ENCODE measurements around the gene AXIN1.

The AXIN1 gene

DNA sequence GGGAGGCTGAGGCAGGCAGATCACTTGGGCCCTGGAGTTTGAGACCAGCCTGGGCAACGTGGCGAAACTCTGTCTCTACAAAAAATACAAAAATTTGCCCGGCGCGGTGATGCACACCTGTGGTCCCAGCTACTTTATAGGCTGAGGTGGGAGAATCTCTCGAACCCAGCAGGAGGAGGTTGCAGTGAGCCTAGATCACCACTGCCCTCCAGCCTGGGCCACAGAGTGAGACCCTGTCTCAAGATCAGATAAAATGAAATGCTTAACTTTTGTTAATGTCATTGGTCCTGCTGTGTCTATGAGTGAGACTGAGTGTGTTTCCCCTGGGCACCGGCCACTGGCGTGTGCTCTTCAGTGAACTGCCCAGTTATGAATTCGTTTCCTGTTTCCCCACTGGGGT lies 107.4 kb downstream of the AXIN1 start:
- TF ChIP-seq CTCF (IDR thresholded peaks at IDR 0.05; ENCODE audit: low read depth, low read length), result no peak
- H3K27me3 ChIP-seq (ENCODE audit: insufficient read depth, low read depth, severe bottlenecking), result no peaks in the 10 kb centered on the region
- no peaks in the 10 kb centered on the region; the same call in 1 of the 2 replicates for H3K36me3 ChIP-seq
- DNase-seq, result no peak
- H3K27ac ChIP-seq, result no peak overlapping the region
- H3K4me3 ChIP-seq (ENCODE audit: low read depth, low read length), result no peak overlapping the region
- no peaks in the 10 kb centered on the region for H3K9me3 ChIP-seq (ENCODE audit: severe bottlenecking)

GRCh38 chr16:243348-243747 lies 109.2 kb downstream of the AXIN1 start:
- DNase-seq, result no peak
- Histone ChIP-seq H3K9me3 (ENCODE audit: severe bottlenecking) (no peaks in the 10 kb centered on the region), H3K27me3 (ENCODE audit: insufficient read depth, low read depth, severe bottlenecking) (no peaks in the 10 kb centered on the region), H3K4me3 (ENCODE audit: low read depth, low read length) (no peak overlapping the region), H3K36me3 (no peaks in the 10 kb centered on the region), H3K27ac (no peak overlapping the region)
- no peak for TF ChIP-seq CTCF (IDR thresholded peaks at IDR 0.05; ENCODE audit: low read depth, low read length)

- H3K27me3 ChIP-seq (ENCODE audit: insufficient read depth, low read depth, severe bottlenecking), result no peaks in the 10 kb centered on the region
- no peak overlapping the region for H3K27ac ChIP-seq
These were observed 110.2 kb downstream of the AXIN1 start for GRCh38 chr16:242281-242680.

DNA sequence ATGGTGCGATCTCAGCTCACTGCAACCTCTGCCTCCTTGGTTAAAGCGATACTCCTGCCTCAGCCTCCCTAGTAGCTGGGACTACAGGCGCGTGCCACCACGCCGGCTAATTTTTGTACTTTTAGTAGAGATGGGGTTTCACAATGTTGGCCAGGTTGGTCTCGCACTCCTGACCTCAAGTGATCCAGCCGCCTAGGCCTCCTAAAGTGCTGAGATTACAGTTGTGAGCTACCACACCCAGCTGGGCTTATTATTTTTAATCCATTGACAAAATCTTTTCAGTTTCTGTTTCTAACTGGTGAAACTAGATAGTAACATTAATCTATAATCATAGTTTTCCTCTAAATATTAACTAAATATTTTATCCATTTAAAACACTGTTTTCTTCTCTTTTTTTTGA lies 112.0 kb downstream of the AXIN1 start:
- Histone ChIP-seq H3K9me3 (ENCODE audit: severe bottlenecking) (no peaks in the 10 kb centered on the region), H3K27me3 (ENCODE audit: insufficient read depth, low read depth, severe bottlenecking) (no peaks in the 10 kb centered on the region), H3K4me3 (ENCODE audit: low read depth, low read length) (no peak overlapping the region), H3K36me3 (no peaks in the 10 kb centered on the region), H3K27ac (no peak overlapping the region)
- TF ChIP-seq CTCF (IDR thresholded peaks at IDR 0.05; ENCODE audit: low read depth, low read length), result no peak
- no peak for DNase-seq

More at GRCh38 chr16:242281-242680, 110.2 kb downstream of the AXIN1 start:
- Histone ChIP-seq H3K36me3 (no peaks in the 10 kb centered on the region), H3K4me3 (ENCODE audit: low read depth, low read length) (no peak overlapping the region), H3K9me3 (ENCODE audit: severe bottlenecking) (no peaks in the 10 kb centered on the region)
- no peak for DNase-seq
- no peak for TF ChIP-seq CTCF (IDR thresholded peaks at IDR 0.05; ENCODE audit: low read depth, low read length)

DNA sequence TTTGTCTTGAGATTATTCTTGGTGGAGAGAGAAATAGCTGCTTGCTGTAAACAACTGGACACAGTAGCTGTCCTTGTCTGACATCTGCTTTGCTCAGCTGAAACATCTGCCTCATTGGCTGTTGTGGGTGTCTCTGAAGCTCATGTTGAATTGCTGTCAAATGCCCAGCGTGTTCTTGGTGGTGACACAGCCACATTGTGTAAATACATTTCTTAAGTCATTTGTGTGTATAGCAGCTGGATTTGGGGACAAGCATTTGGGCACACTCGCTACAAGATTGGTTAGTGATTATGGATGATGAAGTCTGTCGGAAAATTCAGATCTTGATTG lies 112.6 kb downstream of the AXIN1 start:
- Histone ChIP-seq H3K4me3 (ENCODE audit: low read depth, low read length) (no peak overlapping the region), H3K27ac (no peak overlapping the region), H3K27me3 (ENCODE audit: insufficient read depth, low read depth, severe bottlenecking) (no peaks in the 10 kb centered on the region), H3K9me3 (ENCODE audit: severe bottlenecking) (no peaks in the 10 kb centered on the region), H3K36me3 (no peaks in the 10 kb centered on the region)
- TF ChIP-seq CTCF (IDR thresholded peaks at IDR 0.05; ENCODE audit: low read depth, low read length), result no peak
- no peak for DNase-seq
